SHP77 treated with DMSO at 0.1 percent for 48 hours (cell line): ENCODE results near the gene CA5A.
"Not testable (repeated sequence)": the region's sequence is repeated elsewhere in the genome, so short reads cannot be mapped to it uniquely, and the experiment has no call there.

Source experiments
- DNase-seq: peaks from one replicate; lab custom pipeline; 2025; lab: John Stamatoyannopoulos, UW

The CA5A gene

DNA sequence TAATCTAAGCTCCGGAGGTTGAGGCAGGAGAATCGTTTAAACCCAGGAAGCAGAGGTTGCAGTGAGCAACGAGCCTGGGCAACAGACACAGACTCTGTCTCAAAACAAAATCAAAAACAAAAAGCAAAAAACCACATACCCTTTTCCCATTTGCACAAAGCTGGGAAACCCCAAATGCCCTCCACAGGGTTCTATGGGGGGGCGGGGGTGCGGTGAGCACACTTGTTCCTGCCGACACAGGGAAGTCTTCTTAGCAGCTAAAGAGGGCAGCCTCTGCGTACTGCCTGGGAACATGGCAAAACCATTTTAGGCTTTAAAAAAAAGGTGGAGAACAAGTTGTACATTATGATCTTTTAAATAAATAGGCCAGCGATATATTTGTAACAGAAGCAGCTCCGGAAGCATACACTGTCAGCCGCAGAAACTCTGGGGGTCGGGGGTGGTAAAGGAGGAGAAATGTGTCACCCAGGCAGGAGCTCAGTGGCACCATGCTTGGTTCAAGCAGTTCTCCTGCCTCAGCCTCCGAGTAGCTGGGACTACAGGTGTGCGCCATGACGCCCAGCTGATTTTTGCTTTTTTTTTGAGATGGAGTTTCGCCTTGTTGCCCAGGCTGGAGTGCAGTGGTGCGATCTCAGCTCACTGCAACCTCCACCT is 70.3 kb downstream of the CA5A start:
- DNase-seq = not testable (repeated sequence)

- no peak for DNase-seq
Measured at GRCh38 chr16:87864331-87864989, 71.9 kb downstream of the CA5A start.

DNA sequence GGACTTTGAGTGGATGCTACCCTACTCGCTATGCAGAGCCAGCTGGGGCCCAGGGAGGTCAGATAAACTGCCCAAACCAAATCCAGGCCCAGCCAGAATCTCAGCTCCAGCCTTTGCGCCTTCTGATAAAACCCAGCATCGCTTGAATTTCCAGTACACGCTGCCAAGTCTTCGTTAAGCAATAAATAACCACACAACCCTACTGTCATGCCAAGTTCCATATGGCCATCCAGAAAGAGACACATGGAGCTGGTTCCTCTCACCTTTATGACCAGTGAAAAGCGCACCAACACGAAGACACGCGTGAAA is 73.0 kb downstream of the CA5A start:
- DNase-seq = not testable (repeated sequence)

DNA sequence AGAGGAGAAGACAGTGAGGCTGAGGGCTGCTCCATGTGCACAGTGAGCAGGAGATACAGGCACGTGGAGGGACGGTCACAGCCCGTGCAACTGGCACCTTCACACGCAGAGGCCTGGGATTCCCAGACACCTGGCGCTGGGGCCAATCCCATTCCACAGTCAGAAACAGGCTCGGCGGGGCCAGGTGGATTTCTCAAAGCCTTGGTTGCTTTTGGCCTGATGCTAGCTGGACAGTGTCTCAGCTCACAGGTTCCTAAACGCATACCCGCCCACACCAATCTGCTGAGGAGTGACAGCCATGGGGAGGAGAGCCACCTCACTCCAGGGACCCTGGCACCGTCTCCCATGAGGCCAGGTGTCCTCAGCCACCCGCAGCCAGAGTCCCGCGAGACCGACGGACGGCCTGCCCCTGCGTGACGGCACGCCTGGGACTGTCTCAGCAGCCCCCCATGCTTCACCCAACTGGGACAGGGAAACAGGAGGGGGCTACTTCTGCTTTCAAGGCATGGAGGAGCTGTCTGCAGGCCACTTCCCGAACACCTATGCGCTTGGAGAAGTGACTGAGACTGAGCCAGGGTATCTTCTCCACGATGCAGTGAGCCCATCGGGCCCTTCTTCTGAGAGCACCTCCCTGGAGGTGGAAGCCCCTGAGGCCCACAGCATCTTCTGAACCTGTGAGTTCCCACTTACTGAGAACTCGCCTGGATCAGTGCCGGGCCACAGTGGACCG is 73.6 kb downstream of the CA5A start:
- not testable (repeated sequence) for DNase-seq

GRCh38 chr16:87861300-87862099 is 74.8 kb downstream of the CA5A start:
- not testable (repeated sequence) for DNase-seq

DNA sequence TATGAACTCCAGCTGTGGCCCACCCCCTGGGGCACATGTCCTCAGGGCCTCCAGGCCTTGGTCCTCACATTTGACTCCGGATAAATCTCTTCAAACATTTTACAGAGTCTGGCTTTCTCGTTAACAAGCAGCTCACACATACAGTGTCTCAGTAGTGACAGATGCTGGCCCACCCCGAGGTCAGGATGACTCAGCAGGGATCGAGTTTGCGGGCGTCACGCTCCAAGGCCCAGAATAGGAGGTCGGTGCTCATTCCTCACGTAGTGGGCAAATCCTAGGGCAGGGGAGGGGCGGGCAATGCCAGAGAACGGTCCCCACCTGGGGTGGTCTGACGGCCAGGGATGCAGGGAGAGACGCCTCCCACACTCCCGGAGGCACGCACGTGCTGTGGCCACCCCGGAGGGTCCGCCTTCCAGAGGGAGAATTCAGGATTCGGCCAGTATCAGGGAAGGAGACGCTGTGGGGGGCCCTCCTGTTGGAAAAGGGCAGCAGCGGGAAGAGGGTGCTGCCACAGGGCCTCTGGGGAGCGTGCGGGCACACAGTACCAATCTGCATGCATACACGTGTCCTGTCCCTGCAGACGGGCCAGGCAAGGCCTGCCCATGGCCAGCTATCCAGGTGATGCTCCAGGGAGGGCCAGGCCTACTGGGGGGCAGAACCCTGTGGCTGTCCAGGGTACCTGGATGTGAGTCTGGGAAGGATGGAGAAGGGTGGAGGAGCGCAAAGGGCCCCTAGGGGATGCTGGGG is 75.6 kb downstream of the CA5A start:
- DNase-seq = peak; percentile 74

DNA sequence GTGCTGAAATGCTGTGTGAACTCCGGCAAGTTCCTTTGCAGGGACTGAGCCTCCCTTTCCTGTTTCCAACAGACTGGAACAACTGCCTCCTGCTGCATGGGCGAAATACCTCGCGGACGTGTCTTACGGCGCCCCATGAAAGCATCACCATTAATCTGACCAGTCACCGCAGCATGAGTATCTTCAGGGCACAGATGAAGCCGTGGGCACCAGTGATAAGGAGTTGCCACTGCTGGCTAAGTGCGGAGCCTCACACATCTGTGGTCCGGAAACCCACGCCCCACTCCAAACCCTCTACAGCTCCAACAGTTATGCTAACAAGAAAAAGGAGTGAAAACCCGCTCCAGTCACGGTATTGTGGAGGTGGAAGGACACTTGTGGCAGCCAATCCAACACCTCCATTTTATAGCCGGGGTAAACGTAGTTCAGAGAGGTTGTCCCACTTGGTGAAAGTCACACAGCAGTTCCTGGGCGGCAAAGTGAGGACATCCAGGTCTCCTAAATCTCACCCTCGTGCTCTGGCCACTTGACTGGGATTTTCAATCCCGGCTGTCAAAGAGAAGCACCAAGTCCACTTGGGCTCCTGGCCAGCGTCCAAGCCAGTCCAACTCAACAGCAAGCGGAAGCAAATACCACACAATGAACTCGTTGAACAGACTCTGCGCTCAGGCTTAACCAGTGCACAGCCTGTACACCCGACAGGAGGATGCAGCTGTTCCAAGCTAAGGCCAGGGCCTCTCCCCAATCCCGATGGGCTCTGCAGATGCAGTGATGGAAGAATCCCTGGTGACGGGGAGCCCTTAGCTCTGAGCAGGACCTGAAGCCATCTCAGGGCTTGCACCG is 78.0 kb downstream of the CA5A start:
- DNase-seq = peak; percentile 76

- no peak for DNase-seq
Measured at GRCh38 chr16:87856791-87857228, 79.5 kb downstream of the CA5A start.

- DNase-seq = peak; percentile 77
Measured at GRCh38 chr16:87855852-87856715, 80.2 kb downstream of the CA5A start.

GRCh38 chr16:87854907-87855683 is 81.2 kb downstream of the CA5A start:
- no peak for DNase-seq

DNA sequence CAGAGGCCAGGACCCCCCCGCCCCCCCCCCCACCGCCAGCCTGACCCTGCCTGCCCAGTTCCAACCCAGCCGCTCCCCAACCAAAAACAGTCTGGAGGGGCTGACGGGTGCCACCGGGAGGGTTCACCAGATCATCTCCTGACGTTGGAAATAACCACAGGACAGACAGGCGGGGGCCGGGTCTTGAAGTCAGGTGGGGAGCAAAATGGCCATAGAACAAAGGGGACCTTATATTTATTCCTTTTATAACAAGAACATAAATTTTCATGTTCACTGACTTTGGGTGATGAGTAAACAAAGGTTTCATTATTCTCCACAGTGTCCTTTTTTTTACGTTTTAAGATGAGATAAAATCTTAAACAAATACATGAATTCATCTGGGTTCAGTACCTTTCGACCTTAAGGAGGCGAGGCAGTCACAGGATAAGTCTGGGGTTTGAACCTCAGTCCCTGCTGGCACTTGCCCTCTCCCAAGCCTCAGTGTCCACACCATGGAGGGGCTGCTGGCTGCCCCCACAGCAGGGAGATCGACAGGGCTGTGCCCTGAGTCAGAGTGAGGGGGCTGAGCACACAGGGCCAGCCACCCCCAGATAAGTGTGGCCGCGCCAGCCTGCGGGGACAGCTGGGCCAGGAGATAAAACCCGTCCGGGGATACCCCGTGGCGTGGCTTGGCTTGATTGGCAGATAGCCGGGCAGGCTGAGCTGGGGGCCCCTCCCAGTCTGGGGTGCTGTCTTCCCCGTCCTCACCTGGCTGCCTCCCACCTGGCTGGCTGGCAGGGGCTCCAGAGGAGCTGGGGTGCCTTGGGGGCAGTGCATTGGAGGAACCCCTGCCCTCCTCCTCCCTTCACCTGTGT is 82.0 kb downstream of the CA5A start:
- DNase-seq = no peak

DNA sequence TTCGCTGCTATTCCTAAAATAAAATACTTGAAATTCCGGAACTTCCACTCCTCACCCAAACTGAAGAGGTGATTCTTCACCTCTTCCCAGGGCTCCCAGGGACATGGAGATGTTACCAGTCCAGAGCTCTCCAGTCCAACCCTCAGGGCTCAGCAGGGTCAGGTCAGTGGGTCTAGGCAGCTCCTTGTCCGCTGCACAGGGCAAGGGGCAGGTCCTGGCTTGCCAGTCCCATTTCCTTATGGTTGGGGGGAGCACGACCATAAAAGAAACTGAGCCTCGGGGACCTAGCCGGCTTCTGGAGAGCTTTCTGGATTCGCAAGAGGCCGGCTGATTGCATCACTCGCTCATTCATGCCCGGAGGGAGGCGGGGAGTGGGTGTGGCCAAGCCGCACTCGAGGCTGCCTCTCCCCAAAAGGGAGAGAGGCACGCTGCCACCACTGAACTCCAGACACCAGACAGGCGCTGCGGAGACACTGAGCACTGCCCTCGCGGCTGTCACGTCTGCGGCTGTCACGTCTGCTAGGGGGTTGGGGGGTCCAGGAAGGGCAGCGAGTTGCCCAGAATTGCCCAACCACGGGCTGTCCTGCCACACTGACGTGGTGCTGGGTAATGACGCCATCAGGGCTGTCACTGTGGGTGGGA is 82.8 kb downstream of the CA5A start:
- peak; percentile 46 for DNase-seq

DNA sequence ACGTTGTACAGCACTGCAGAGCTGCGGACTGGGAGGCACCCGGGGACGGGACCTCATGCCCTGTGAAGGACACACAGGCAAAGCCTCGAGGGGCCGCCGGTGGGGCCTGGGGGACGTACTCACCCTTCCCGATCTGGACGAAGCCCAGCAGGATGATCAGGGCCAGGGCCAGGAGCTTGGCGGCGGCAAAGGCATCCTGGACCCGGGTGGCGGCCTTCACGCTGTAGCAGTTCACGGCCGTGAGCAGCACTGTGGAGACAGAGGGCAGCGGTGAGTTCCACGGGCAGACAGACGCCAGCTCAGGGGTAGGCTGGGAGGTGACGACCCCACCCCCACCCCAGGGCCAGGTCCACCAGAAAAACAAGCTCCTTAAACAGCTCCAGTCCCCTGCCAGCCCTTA is 84.7 kb downstream of the CA5A start:
- no peak for DNase-seq

GRCh38 chr16:87851141-87851587 is 85.2 kb downstream of the CA5A start:
- DNase-seq = peak; percentile 15

DNA sequence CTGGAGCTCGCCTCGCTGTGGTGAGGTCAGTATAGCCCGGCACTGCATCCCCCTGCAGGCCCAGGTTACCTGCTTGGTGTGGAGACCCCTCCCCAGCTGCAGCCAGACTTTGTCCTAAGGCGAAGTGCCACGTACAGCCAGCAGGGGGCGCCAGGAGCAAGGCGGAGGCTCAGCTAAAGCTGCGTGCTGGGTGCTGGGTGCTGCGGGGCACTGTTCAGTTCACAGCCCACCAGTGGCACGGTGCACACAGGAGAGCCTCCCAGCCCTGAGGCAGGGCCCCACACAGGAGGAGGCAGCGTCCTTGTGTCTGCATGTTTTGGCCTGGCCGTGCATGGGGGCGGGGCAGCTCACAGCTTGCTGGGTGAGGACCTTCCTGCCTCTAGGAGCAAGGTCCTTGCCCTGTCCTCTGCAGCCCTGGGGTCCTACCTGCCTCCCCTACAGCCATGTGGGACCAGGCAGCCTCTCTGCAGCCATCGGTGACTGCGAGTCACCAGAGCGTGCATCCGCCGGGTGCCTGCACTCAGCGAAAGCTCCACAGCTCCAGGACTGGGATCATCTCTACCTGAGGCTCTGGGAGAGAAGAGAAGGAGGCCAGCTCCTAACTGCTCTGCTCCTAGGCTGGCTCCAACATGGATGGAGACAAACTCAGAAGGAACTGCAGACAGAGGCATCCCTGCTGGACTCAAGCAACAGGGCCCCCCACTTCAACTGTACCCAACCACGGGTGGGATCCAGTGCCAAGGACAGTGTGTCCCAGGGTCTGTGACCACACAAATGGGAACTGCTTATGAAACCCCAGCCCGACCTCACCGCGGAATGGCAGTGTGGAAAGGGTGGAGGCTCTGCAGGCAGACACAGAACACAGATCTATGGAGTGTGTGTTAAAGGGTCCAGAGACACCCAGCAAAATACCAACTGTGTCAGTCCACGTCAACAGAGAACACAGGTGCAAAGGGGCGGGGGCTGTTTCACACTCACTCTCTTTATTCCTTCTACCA is 86.0 kb downstream of the CA5A start:
- DNase-seq = peak; percentile 48

- DNase-seq = no peak
Measured at GRCh38 chr16:87849419-87850008, 86.8 kb downstream of the CA5A start.
